ENCODE data around the gene FOSL2. TPM values are rescaled to one million over a fixed set of nuclear protein-coding genes. Genes with fewer than 3 reads are reported as not detected.

FOSL2 gene
- total RNA-seq, 1 donor from 2014 or later = 65.4 TPM

DNA sequence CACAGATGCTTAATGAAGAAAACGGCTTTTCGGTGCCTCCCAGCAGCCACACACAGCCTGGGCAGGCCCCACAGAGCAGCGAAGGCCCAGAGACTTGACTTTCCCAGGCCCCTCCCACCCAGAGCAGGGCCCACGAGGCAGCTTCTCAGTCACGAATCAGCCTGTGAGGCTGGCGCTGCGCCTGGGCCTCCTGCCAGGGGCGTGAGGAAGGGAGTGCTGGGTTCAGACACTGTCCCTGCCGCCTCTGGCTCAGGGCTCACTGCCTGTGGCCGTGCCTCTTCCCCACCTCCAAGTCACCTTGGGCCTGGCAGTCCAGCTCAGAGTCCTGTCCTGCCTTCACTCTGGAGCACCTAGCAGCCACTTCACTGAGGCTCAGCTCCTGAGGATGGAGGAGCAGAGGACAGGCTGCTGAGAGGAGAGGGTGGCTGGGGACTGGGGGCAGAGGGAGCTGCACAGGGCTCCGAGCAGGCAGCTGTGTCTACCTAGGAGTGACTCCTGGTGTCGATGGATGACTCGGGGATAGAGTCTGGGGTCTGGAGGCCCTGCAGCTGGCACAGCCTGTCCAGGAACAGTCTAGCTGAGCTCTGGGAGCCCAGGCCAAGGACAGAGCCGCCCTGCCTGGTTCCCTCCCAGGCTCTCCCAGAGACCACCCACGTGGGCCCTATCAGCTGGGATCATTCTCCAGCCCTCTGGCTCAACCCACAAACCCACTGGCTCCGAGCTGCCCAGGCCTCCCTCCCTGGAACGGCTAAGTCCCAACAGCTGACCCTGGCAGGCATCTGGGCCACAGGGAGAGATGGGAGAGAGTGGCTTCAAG is 36.4 kb upstream of the FOSL2 start:
- intact Hi-C loops (cut with DNase I) = loop anchor here (1.0 kb wide), 1 partner anchor 22 kb away; no protein-coding TSS in a partner anchor
- DNase-seq (ENCODE audit: low spot score) = peak; percentile 91

DNA sequence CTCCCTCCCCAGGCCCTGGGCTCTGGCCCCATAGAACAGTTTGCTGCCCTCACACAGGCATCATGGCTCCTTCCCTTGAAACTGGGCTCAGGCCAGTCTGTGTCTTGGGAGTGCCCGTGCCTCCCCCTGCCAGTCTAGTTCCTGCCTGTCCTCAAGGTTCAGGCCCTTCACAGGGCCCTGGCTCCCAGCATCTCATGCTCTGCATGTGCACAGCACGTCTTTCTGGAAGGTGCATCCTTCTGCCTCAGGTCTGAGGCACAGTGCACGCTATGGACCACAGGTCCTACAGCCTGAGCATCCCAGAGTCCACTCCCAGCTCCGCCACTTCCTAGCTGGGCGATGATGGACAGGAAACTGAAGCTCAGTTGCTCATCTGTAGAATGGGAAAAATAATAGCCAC is 35.6 kb upstream of the FOSL2 start:
- intact Hi-C loops (cut with DNase I) = no loop called here
- no peak for DNase-seq (ENCODE audit: low spot score)

DNA sequence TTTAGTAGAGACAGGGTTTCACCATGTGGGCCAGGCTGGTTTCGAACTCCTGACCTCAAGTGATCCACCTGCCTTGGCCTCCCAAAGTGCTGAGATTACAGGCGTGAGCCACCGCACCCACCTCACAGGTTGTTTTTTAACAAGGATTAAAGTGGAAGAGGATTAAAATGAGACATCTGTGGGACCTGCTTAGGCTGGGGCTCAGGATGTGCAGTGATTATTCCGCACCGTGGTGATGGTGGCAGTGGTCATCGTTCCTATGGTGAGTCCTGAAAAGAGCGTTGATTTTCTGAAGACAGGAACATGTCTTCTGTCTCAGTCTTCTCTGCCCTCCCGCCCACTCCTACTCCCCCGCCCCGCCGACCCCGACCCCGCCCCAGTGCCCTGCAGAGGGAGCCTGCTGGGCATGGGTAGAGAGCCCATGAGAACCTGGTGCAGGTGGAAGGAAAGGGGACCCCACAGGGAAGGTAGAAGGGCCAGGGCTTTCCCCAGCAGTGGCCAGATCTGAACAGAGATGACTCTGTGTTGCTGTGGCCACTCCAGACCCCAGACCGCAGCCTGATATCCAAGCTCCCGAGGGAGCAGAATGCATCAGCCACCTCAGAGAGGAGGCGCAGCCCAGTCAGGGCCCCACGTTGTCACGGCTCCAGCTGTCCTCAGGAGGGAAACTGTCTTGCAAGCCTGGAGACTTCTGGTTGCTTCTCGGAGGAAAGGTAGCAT is 34.5 kb upstream of the FOSL2 start:
- intact Hi-C loops (cut with DNase I) = loop anchor here (2.0 kb wide), 1 partner anchor 29 kb away; no protein-coding TSS in a partner anchor
- no peak for DNase-seq (ENCODE audit: low spot score)

DNA sequence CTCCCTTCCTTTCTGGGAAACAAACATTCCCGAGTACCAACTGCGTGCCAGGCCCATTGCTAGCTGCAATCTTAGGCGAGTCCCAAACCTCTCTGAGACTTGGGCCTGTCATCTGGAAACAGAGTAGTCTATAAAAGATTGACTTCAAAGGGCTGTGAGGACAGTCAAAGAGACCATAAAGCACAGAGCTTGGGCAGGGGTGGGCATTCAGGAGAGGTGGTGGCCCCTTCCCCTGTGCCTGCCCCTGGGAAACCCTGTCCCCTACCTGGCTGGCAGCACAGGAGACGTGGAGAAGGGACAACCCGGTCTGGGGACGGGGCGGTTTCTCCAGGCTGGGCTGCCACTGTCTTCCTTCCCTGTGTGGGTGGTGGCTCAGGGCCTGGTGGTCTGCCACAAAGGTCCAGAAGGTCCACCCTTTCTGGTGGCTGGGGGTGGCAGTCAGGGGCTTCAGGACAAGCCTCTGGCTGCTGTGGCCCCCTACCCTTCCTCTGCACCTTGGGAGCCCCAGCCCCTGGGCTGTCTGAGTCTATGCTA is 33.9 kb upstream of the FOSL2 start:
- DNase-seq (ENCODE audit: low spot score) = no peak
- intact Hi-C loops (cut with DNase I) = loop anchor here (2.0 kb wide), 1 partner anchor 28 kb away; no protein-coding TSS in a partner anchor

DNA sequence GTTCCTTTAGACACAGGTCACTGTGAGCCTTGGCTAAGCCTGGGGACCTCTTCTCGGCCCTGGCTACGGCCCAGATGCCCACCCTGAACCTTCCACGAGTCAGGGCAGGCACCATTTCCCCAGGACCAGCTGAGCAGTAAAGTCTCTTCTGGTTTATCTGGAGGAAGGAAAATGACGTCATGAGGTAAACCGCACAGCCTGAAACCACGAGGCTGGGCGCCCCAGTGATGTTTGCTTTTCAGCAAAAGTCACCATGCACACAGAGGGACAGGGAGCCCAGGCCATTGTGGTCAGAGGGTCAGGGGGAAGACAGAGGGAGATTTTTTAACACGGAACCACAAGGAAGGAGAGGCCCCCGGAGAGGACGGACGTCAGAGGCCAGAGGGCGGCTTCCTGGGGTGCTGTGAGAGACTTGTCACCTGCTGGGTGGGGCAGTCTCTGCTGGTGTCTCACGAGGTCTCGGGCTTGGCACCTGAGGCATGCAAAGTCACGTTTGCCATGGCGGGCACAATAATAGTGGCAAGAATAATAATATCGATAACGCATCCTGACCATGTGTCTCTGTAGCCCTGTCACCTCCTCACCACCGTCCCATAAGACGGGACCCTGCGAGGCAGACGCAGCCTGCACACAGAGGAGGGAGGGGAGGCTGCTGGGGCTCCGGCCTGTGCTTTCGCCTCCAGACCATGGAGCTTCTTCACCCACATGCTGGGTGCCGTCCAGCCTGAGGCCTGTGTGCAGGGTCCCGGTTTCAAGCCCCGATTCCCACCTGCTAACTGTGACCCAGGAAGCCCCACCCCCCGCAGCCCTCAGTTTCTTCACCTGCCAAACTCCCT is 33.2 kb upstream of the FOSL2 start:
- DNase-seq (ENCODE audit: low spot score) = peak; percentile 90
- intact Hi-C loops (cut with DNase I) = loop anchor here (2.0 kb wide), 1 partner anchor 27 kb away; no protein-coding TSS in a partner anchor

DNA sequence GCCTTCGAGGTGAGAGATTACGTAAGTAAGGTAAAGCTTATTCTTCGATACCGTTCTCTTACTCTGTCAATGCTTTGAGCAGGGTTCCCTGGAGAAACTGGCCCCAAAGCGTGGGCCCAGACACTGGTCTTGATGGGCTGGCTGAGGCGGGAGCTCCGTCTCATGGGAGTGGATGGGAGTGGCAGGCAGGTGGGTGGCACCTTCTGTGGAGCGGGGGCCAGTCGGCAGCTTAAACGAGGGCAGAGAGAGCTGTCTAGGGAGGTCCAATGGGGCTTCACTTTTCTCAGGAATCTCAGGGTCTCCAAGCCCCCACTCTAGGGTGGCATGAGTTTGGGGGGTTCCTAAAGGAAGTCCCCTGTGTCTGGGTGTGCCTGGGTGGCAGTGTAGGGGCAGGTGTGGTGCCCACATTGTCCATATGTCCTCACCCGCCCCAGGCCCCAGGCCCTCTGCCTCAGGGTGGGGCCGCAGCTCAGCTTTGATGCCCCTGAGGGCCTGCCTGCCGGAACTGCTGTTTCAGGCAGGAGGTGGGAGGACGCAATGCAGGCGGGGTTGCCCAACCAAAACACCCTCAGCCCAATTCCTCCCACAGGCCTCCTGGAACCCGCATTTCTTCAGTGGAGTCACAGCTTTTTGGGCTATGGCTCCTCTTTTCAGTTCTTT is 32.5 kb upstream of the FOSL2 start:
- DNase-seq (ENCODE audit: low spot score) = no peak
- intact Hi-C loops (cut with DNase I) = no loop called here

DNA sequence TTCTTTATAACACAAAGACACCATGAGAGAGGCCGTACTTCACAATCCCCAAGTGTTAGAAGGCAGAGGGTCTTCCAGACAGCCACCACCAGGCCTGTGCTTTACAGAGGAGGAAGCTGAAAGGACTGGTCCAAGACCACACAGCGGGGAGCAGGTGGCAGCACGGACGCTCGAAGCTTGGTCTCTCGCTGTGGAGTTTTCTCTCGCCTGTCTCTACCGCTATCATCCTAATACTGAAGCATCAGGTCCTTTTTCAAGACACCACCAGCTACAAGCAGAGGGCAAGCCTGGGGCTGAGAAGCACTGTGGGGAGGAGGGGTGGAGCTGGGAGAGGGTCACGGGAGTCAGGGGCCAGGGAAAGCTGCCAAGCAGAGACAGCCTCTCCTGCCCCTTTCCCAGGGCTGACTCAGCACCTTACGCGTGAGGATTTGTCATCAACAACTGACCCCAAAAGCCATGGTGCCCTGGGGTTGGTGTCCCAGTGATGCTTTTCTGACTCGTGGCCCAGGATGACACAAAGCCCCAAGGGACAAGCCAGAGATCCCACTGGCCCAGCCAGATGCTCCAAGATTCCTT is 31.9 kb upstream of the FOSL2 start:
- DNase-seq (ENCODE audit: low spot score) = no peak
- intact Hi-C loops (cut with DNase I) = no loop called here

DNA sequence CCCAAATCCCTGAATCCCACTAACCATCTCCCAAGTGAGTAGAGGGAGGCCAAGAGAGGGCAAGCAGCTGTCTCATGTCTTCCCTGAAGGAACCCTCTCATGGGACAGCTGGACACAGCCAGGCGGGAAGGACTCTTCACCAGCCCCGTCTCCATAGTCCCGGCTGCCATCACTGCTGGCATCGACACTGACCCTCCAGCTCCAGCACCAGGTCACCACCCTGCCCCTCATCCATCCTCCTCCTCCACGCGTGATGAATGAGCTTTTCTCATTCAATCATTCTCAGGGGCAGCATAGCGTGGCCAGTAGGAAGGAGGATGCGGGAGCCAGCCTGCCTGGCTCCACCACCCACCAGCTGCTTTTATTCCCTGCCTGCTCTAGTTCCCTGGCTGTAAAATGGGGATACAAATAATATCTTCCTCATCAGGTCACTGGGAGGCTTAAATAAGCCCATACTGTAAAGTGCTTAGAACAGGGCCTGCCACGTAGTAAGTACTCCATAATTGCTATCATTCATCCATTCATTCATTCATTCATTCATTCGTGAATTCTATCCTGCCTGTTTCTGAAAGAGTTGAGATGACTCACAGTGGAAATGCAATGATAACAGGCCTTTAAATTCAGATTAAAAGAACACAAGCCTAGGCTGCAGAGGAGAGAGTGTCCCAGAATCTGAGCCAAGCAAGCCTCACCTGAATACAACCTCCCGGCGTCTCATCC is 30.5 kb upstream of the FOSL2 start:
- DNase-seq (ENCODE audit: low spot score) = no peak

DNA sequence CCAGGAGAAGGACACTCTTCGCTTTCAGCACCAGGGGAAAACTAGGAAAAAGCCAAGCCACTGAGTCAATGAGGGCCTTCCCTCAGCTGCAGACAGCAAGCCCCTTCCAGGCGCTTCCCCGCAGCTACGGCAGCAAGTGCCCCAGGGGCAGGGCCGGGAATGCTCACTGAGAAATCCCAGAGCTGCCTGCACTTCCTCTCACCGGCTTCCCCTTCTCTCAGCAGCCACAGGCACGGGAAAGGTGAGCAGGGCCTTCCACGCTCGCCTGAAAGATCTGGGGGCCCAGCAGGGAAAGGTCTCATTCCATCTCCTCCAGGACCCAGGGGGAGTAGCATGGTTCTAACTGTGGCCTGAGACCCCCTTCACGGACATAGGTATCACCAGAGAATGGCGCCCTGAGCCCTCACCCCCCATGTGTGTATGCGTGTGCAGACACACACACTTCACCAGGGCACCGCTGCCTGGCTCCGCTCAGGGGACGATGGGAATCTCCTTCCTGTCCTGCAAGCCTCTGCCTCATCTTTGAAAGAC is 29.6 kb upstream of the FOSL2 start:
- intact Hi-C loops (cut with DNase I) = no loop called here
- DNase-seq (ENCODE audit: low spot score) = no peak

More for the DNA sequence above, 30.5 kb upstream of the FOSL2 start:
- intact Hi-C loops (cut with DNase I) = no loop called here

DNA sequence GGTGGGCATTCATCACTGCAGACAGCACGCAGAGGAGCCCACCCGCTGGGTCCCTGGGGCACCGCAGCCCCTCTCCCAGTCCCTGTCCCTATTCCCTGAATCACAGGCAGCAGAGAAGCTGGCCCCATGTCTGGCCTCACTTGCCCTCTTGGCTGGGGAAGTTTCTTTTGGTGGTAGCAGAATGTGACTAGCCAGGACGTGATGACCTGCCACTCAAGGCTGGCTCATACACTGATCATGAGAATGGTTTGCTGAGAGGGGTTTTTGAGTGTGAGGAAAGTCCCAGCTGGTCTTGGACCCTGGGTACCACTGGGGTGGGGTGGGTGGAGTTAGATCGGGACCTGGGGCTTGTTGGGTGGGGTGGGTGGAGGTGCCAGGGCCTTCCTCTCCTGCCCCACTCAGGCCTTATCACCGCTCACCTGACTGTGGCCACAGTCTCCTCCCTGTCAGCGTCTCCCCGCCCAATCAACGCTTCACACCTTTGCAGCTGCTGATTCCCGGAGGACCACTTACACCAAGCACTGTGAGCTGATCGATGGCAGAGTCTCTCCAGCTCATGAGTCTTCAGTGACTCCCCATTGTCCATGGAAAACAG is 28.9 kb upstream of the FOSL2 start:
- no peak for DNase-seq (ENCODE audit: low spot score)
- intact Hi-C loops (cut with DNase I) = no loop called here

DNA sequence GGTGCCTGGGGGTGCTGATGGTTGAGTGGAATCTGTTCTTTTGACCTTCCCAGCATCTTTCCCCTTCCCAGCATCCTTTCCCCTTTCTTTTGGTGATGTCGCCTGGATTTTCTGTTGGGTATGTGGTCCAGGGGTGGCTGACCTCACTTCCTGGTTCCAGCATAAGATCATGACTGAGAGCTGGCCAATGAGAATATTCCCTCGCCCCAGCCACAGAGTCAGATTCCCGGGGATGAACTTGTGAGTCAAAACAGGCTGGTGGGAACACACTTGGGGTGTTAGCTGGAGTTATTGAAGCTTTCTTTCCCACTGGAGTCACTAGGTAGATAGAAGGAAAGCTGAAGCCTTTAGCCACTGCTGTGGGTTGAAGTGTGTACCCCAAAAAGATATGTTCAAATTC is 28.0 kb upstream of the FOSL2 start:
- no peak for DNase-seq (ENCODE audit: low spot score)
- intact Hi-C loops (cut with DNase I) = no loop called here

DNA sequence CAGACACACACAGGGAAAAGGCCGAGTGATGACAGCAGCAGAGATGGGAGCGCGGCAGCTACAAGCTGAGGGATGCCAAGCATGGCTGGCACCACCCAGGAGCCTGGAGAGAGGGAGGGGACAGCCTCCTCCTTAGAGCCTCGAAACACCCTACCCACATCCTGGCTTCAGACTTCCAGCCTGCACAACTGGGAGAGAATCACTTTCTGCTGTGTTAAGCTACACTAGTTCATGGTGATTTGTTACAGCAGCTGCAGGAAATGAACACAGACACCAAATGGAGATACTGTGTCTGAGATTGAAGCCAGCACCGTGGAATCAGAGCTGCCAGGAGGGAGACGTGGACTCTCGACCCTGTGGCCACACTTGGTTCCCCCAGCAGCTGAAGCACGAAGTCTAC is 27.5 kb upstream of the FOSL2 start:
- intact Hi-C loops (cut with DNase I) = no loop called here
- no peak for DNase-seq (ENCODE audit: low spot score)

DNA sequence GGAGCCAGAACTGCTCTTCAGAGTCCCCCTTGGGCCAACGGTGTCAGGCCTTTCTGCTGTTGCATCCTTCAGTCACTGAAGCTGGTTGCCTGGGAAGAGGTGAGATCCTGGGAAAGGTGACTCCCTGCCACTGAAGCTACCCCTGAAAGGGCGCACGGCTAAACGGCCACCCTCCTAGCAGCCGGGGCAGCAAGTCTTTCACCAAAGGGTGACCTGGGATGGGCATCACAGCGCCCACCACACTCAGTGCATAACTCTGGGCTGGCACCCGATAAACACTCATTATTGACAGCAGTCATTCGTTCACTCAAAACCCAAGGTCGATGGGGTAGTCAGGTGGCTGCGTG is 26.5 kb upstream of the FOSL2 start:
- intact Hi-C loops (cut with DNase I) = no loop called here

DNA sequence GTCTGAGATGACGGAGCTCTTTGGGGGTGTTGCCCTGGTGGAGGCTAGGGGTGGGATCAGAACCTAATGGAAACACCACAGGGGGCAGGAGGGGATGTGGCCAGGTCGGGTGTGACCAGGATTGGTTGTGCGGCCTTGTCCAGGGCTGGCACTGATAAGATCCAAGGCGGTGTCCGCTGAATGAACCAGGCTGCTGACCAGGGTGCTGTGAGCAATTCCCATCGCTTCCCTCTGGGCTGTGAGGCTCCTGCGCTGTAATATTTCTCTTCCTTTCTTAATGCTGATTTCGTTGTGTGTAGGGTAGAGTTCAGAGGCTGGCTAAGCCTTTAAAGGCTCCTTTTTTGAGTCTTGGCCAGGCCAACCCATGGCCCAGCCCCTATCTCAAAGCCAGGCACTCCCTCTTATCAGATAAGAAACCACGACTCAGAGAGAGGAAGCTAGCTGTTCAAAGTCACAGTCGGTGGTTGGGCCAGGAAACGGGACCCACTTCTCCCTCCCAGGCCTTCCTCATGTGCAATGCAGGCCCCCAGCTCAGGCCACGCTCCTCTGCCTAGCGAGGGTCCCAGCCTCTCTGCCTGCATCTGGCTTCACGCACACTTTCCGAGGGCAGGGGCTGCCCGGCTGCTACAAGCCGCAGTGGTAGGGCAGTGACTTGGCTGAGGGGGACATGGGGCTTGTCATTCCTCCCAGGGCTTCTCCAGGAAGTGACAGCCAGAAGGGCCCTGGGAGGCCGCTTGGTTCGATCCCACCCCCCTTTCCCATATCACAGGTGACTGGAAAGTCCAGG is 26.0 kb upstream of the FOSL2 start:
- no peak for DNase-seq (ENCODE audit: low spot score)

More for the DNA sequence above, 26.5 kb upstream of the FOSL2 start:
- DNase-seq (ENCODE audit: low spot score) = no peak

DNA sequence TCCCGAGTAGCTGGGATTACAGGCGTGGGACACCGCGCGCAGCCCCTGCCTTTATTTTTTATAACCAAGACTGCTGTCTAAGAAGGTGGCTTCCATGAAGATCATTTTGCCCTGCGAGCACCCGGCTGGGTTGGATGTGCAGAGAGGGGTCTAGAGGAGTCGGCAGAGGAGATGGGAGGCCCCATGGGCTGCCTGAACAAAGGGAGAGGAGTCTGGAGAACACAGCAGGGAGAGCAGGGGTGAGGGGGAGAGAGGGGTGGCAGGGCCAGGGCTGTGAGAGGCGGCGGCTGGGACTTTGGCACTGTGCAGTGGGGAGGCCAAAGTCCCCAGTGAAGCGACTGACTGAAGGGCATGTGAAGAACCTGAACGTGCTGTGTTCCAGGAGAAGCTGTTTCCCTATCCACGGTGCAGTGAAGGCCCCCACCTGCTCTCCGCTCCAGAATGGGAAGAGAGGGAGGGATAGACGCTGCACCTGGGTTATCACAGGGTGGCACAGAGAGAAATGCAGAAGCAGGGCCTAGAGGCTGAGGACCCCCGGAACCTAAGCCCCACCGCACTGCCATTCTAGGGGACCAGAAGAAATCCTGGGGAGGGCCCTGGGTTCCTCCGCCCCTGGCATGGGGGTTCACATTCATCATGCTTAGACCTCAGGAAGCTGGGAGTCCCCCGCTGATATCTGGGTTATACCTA is 24.8 kb upstream of the FOSL2 start:
- intact Hi-C loops (cut with DNase I) = no loop called here
- no peak for DNase-seq (ENCODE audit: low spot score)

More for the DNA sequence above, 26.0 kb upstream of the FOSL2 start:
- intact Hi-C loops (cut with DNase I) = no loop called here

DNA sequence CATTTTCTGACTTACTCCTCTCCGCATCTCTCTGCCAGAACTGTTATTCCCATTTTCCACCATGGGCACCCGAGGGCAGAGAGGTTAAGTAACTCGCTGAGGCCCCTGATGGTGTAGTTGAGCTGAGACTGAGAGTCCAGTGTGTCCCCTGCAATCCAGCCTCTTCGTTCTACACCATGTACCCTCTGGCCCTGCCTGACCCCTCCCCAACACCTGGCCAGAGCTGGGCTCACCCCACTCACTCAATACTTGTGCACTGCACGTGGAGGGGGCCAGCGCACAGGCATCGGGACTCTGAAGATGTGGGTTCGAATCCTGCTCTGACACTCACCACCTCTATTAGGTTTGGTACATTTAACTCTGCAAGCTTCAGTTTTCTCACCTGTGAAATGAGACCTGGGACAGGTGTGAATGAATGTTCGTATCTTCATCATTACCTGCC is 24.3 kb upstream of the FOSL2 start:
- intact Hi-C loops (cut with DNase I) = no loop called here
- DNase-seq (ENCODE audit: low spot score) = no peak
